IMR-90 (cell line): ENCODE data around the gene DENND1A. TPM values are rescaled to one million over a fixed set of nuclear protein-coding genes. Genes with fewer than 3 reads are reported as not detected.

ENCODE experiments used
- ATAC-seq: fragments of 200-7000 bp; cut with Tn5 transposase; 2 replicates; pipeline ENCODE4 v1.9.1; 2020; ENCODE audit warnings: low read depth, mild to moderate bottlenecking, moderate library complexity
- BruUV-seq: library from RNA; stranded (reverse); fragments of 400-500 nt; replicated peaks from 2 replicates; lab custom pipeline; 2021; lab: Mats Ljungman, UMichigan
- CTCF ChIA-PET: fragments of 300-600 bp; formaldehyde crosslinking; extraction: SDS; loops from one replicate; lab custom pipeline; 2021; ENCODE audit warnings: antibody characterized with exemption; lab: Yijun Ruan, JAX
- POLR2A ChIA-PET: fragments of 300-600 bp; sonication (Branson Sonifier 250); formaldehyde crosslinking; loops from one replicate; lab custom pipeline; 2022; ENCODE audit warnings: antibody characterized with exemption; ENCODE audit not compliant: unreplicated experiment; lab: Charles Lee
- DNase-seq: peaks from one replicate; pipeline ENCODE4 v3.0.0; 2013
- H2AFZ ChIP-seq: replicated peaks from 2 replicates; pipeline ENCODE3; 2013; ENCODE audit warnings: low read length, mild to moderate bottlenecking; ENCODE audit not compliant: poor library complexity
- H2AK5ac ChIP-seq: 2 replicates; pipeline ENCODE4 v1.6.1; 2013; ENCODE audit warnings: low read depth, low read length, inconsistent platforms
- H2AK9ac ChIP-seq: replicated peaks from 2 replicates; pipeline ENCODE3; 2013; ENCODE audit warnings: mild to moderate bottlenecking, low read depth, low read length, moderate library complexity; ENCODE audit not compliant: poor library complexity
- H2BK120ac ChIP-seq: 2 replicates; pipeline ENCODE4 v1.6.1; 2013; ENCODE audit warnings: low read depth, low read length, inconsistent platforms
- H2BK15ac ChIP-seq: 3 replicates; pipeline ENCODE4 v1.6.1; 2013; ENCODE audit warnings: low read depth, low read length, inconsistent platforms
- H2BK20ac ChIP-seq: 2 replicates; pipeline ENCODE4 v1.6.1; 2013; ENCODE audit warnings: low read depth, mild to moderate bottlenecking, inconsistent platforms, low read length, moderate library complexity
- H2BK5ac ChIP-seq: 2 replicates; pipeline ENCODE4 v1.6.1; 2013; ENCODE audit warnings: mild to moderate bottlenecking, low read depth, low read length, inconsistent platforms; ENCODE audit not compliant: poor library complexity, severe bottlenecking
- H3K14ac ChIP-seq: replicated peaks from 2 replicates; pipeline ENCODE4 v1.6.1; 2013; ENCODE audit warnings: low read depth, low read length, inconsistent platforms
- H3K18ac ChIP-seq: 2 replicates; pipeline ENCODE4 v1.6.1; 2013; ENCODE audit warnings: low read depth, low read length, control low read depth
- H3K23ac ChIP-seq: 2 replicates; pipeline ENCODE4 v1.6.1; 2013; ENCODE audit warnings: low read depth, low read length, inconsistent platforms
- H3K27ac ChIP-seq: 2 replicates; pipeline ENCODE4 v1.5.1; 2013; ENCODE audit warnings: mild to moderate bottlenecking, control low read depth, low read length; ENCODE audit not compliant: insufficient read depth
- H3K27me3 ChIP-seq: 2 replicates; pipeline ENCODE4 v1.6.1; 2013; ENCODE audit warnings: low read length; ENCODE audit not compliant: control insufficient read depth, insufficient read depth
- H3K36me3 ChIP-seq: 2 replicates; pipeline ENCODE4 v1.6.1; 2013; ENCODE audit warnings: low read length, mixed read lengths; ENCODE audit not compliant: control insufficient read depth, insufficient read depth
- H3K4ac ChIP-seq: 2 replicates; pipeline ENCODE4 v1.6.1; 2013; ENCODE audit warnings: low read depth, low read length, inconsistent platforms
- H3K4me1 ChIP-seq: 2 replicates; pipeline ENCODE4 v1.6.1; 2013; ENCODE audit warnings: low read length, mixed read lengths; ENCODE audit not compliant: control insufficient read depth, insufficient read depth
- H3K4me2 ChIP-seq: 2 replicates; pipeline ENCODE4 v1.6.1; 2013; ENCODE audit warnings: low read depth, mild to moderate bottlenecking, control low read depth, low read length, moderate library complexity
- H3K4me3 ChIP-seq: 2 replicates; pipeline ENCODE4 v1.5.1; 2013; ENCODE audit warnings: low read depth, mild to moderate bottlenecking, control low read depth, low read length, moderate library complexity; ENCODE audit not compliant: insufficient read depth
- H3K56ac ChIP-seq: 2 replicates; pipeline ENCODE4 v1.6.1; 2013; ENCODE audit warnings: low read length, inconsistent platforms; ENCODE audit not compliant: insufficient read depth; ENCODE audit errors: extremely low read depth
- H3K79me1 ChIP-seq, 2 experiments: 2 replicates each; pipeline ENCODE4 v1.6.1; 2013; ENCODE audit warnings: low read length in 2 of 2, inconsistent platforms in 1 of 2, low read depth in 1 of 2
- H3K9ac ChIP-seq: 2 replicates; pipeline ENCODE4 v1.6.1; 2013; ENCODE audit warnings: low read depth, low read length, control low read depth
- H3K9me1 ChIP-seq: 2 replicates; pipeline ENCODE4 v1.6.1; 2013; ENCODE audit warnings: low read length, inconsistent platforms; ENCODE audit not compliant: insufficient read depth
- H3K9me3 ChIP-seq: 2 replicates; pipeline ENCODE4 v1.6.1; 2013; ENCODE audit warnings: low read length; ENCODE audit not compliant: control insufficient read depth, insufficient read depth
- H4K20me1 ChIP-seq: 2 replicates; pipeline ENCODE4 v1.6.1; 2013; ENCODE audit warnings: low read length, inconsistent platforms; ENCODE audit not compliant: insufficient read depth
- H4K5ac ChIP-seq: 2 replicates; pipeline ENCODE4 v1.6.1; 2013; ENCODE audit warnings: mild to moderate bottlenecking, low read depth, low read length, control low read depth
- H4K8ac ChIP-seq, 2 experiments: 2 replicates each; pipeline ENCODE4 v1.6.1; 2013; ENCODE audit warnings: low read depth in 2 of 2, low read length in 2 of 2, control low read depth in 1 of 2, inconsistent platforms in 1 of 2
- H4K91ac ChIP-seq: 2 replicates; pipeline ENCODE4 v1.6.1; 2013; ENCODE audit warnings: low read depth, low read length, inconsistent platforms; ENCODE audit not compliant: insufficient read depth
- BHLHE40 ChIP-seq: fragments of 150-350 bp; IDR thresholded peaks from 2 replicates; pipeline ENCODE4 v1.6.1; 2016; ENCODE audit warnings: mild to moderate bottlenecking, low read depth, low read length
- CEBPB ChIP-seq: IDR thresholded peaks from 2 replicates; pipeline ENCODE4 v1.6.1; 2012; ENCODE audit warnings: low read depth, low read length, improper control_type of control experiment
- CHD1 ChIP-seq: IDR thresholded peaks from 2 replicates; pipeline ENCODE4 v1.6.1; 2012; ENCODE audit warnings: low read depth, low read length, improper control_type of control experiment
- FOS ChIP-seq: fragments of 150-350 bp; IDR thresholded peaks from 2 replicates; pipeline ENCODE4 v1.6.1; 2016; ENCODE audit warnings: low read depth, low read length
- MAFK ChIP-seq: IDR thresholded peaks from 2 replicates; pipeline ENCODE4 v1.6.1; 2012; ENCODE audit warnings: low read depth, low read length, improper control_type of control experiment
- MAZ ChIP-seq: IDR thresholded peaks from 2 replicates; pipeline ENCODE4 v1.6.1; 2012; ENCODE audit warnings: low read depth, mild to moderate bottlenecking, low read length, improper control_type of control experiment, moderate library complexity, borderline replicate concordance
- MXI1 ChIP-seq: IDR thresholded peaks from 2 replicates; pipeline ENCODE4 v1.6.1; 2012; ENCODE audit warnings: low read depth, mild to moderate bottlenecking, low read length, moderate library complexity, borderline replicate concordance
- POLR2A ChIP-seq: IDR thresholded peaks from 2 replicates; pipeline ENCODE4 v1.6.1; 2012; ENCODE audit warnings: mild to moderate bottlenecking, low read depth, low read length
- RAD21 ChIP-seq: IDR thresholded peaks from 2 replicates; pipeline ENCODE4 v1.6.1; 2012; ENCODE audit warnings: low read length, improper control_type of control experiment
- RCOR1 ChIP-seq: IDR thresholded peaks from 2 replicates; pipeline ENCODE4 v1.6.1; 2012; ENCODE audit warnings: mild to moderate bottlenecking, low read length, improper control_type of control experiment; ENCODE audit not compliant: insufficient replicate concordance
- RFX5 ChIP-seq: IDR thresholded peaks from 2 replicates; pipeline ENCODE4 v1.8.0; 2012; ENCODE audit warnings: low read depth, mild to moderate bottlenecking, low read length, moderate library complexity
- SMC3 ChIP-seq: fragments of 150-350 bp; IDR thresholded peaks from 2 replicates; pipeline ENCODE4 v1.6.1; 2016; ENCODE audit warnings: low read depth, mild to moderate bottlenecking, antibody characterized with exemption, low read length, moderate library complexity
- WGBS, 2 experiments: methylation state at CpG; one replicate each; pipeline versions ENCODE4 v1.1.5 to v1.1.7; 2013; ENCODE audit warnings: missing lambda C conversion rate in 2 of 2; ENCODE audit not compliant: insufficient read length in 1 of 2; ENCODE audit errors: extremely low coverage in 2 of 2; 5-methylcytosine and 5-hydroxymethylcytosine counted together
- dilution Hi-C: fragments of 300-500 bp; cut with HindIII; formaldehyde crosslinking; loops from one replicate; pipeline ENCODE4 v1.14.3; 2018; ENCODE audit warnings: low sequenced_read_pairs; ENCODE audit not compliant: unreplicated experiment
- in situ Hi-C: fragments of 300-500 bp; cut with MboI; formaldehyde crosslinking; loops from 3 replicates; pipeline ENCODE4 v1.14.3; 2019; ENCODE audit warnings: low sequenced_read_pairs, inconsistent platforms, mixed read lengths
- intact Hi-C: fragments of 100-400 bp; cut with micrococcal nuclease; formaldehyde crosslinking; loops from 2 replicates; pipeline ENCODE4 v1.10.0; 2022
- polyA plus RNA-seq, 3 experiments: library from polyadenylated mRNA; depleted of rRNA; stranded (reverse); fragments of >200 nt; gene quantifications; 2 replicates each; pipeline ENCODE4 v1.2.3, GENCODE V29; 2012; ENCODE audit warnings: low replicate concordance in 1 of 3
- total RNA-seq: library from RNA; depleted of rRNA; stranded (reverse); fragments of >200 nt; gene quantifications from 2 replicates; pipeline ENCODE4 v1.2.3, GENCODE V29; 2012
- TF ChIP-seq, protein P1 (sequence below): fragments of 150-350 bp; IDR thresholded peaks from 2 replicates; pipeline ENCODE4 v1.6.1; 2016; ENCODE audit warnings: low read depth, mild to moderate bottlenecking, low read length, moderate library complexity, borderline replicate concordance
- TF ChIP-seq, protein P2 (sequence below): conservative IDR thresholded peaks from 2 replicates; pipeline ENCODE4 v1.5.1; 2012; ENCODE audit warnings: mild to moderate bottlenecking, low read depth, low read length, improper control_type of control experiment
- TF ChIP-seq, protein P3 (sequence below): fragments of 150-350 bp; IDR thresholded peaks from 2 replicates; pipeline ENCODE4 v1.6.1; 2017; ENCODE audit warnings: mild to moderate bottlenecking, antibody characterized with exemption, low read length, low read depth

The DENND1A gene
- total and polyA plus RNA-seq, 2 of the 4 experiments (the other 2 are of a cell fraction), result 21.4 to 27.6 TPM

DNA sequence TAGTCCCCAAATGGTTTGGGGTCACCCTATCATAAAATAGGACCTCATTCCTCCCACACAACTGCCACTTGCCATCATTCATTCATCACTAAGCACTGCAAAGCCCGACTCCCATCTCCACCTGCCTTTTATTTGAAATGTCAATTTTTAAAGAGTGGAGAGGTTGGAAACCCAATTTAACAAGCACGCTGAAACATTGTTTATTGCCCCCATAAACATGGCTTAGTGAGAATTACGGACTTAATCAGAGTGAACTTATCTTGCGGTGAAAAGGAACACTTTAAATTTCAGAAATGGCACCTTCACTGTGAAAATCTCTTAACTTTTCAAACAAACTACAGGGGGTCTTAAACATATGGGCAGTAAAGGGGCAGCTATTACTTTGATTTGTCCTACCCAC, 332.9 kb downstream of the DENND1A start:
- no peak overlapping the region for H4K8ac ChIP-seq
- no peak overlapping the region for H2BK15ac ChIP-seq
- H4K5ac ChIP-seq, result no peak overlapping the region
- H3K4me3 ChIP-seq, result no peak overlapping the region
- no peak overlapping the region for H3K9ac ChIP-seq
- H2AFZ ChIP-seq, result no peak overlapping the region
- H3K14ac ChIP-seq, result no peak overlapping the region
- H3K18ac ChIP-seq, result no peak overlapping the region
- DNase-seq (no peak), ATAC-seq (no peak)
- H3K79me1 ChIP-seq, result no peaks in the 10 kb centered on the region
- H3K4me1 ChIP-seq, result no peaks in the 10 kb centered on the region
- H2BK20ac ChIP-seq, result no peak overlapping the region
- H2AK9ac ChIP-seq, result no peak overlapping the region
- in situ Hi-C loops, result no loop called here
- no peak overlapping the region for H2AK5ac ChIP-seq
- no peaks in the 10 kb centered on the region for H3K9me1 ChIP-seq
- no TSS peak for BruUV-seq
- WGBS, 2 experiments, result no CpG with 5 or more reads among the region's 4 CpGs
- H3K9me3 ChIP-seq, result no peaks in the 10 kb centered on the region
- CTCF ChIA-PET, result no interaction called here
- H3K27me3 ChIP-seq, result no peaks in the 10 kb centered on the region
- POLR2A ChIA-PET, result no interaction called here
- H3K27ac ChIP-seq, result no peak overlapping the region
- H3K4ac ChIP-seq, result no peak overlapping the region
- TF ChIP-seq FOS (no peak), RFX5 (no peak), MXI1 (no peak), SMC3 (no peak), RAD21 (no peak), CEBPB (no peak), BHLHE40 (no peak), POLR2A (no peak), MAFK (no peak), CHD1 (no peak), RCOR1 (no peak), MAZ (no peak)
- TF ChIP-seq, protein P1, sequence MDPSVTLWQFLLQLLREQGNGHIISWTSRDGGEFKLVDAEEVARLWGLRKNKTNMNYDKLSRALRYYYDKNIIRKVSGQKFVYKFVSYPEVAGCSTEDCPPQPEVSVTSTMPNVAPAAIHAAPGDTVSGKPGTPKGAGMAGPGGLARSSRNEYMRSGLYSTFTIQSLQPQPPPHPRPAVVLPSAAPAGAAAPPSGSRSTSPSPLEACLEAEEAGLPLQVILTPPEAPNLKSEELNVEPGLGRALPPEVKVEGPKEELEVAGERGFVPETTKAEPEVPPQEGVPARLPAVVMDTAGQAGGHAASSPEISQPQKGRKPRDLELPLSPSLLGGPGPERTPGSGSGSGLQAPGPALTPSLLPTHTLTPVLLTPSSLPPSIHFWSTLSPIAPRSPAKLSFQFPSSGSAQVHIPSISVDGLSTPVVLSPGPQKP, result no peak
- TF ChIP-seq, protein P2, sequence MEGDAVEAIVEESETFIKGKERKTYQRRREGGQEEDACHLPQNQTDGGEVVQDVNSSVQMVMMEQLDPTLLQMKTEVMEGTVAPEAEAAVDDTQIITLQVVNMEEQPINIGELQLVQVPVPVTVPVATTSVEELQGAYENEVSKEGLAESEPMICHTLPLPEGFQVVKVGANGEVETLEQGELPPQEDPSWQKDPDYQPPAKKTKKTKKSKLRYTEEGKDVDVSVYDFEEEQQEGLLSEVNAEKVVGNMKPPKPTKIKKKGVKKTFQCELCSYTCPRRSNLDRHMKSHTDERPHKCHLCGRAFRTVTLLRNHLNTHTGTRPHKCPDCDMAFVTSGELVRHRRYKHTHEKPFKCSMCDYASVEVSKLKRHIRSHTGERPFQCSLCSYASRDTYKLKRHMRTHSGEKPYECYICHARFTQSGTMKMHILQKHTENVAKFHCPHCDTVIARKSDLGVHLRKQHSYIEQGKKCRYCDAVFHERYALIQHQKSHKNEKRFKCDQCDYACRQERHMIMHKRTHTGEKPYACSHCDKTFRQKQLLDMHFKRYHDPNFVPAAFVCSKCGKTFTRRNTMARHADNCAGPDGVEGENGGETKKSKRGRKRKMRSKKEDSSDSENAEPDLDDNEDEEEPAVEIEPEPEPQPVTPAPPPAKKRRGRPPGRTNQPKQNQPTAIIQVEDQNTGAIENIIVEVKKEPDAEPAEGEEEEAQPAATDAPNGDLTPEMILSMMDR, result no peak
- TF ChIP-seq, protein P3, sequence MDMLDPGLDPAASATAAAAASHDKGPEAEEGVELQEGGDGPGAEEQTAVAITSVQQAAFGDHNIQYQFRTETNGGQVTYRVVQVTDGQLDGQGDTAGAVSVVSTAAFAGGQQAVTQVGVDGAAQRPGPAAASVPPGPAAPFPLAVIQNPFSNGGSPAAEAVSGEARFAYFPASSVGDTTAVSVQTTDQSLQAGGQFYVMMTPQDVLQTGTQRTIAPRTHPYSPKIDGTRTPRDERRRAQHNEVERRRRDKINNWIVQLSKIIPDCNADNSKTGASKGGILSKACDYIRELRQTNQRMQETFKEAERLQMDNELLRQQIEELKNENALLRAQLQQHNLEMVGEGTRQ, result no peak
- H2BK5ac ChIP-seq, result no peak overlapping the region
- intact Hi-C loops, result no loop called here
- no peaks in the 10 kb centered on the region for H4K20me1 ChIP-seq
- H3K4me2 ChIP-seq, result no peak overlapping the region
- H3K36me3 ChIP-seq, result no peaks in the 10 kb centered on the region
- no peak overlapping the region for H3K56ac ChIP-seq
- no peak overlapping the region for H2BK120ac ChIP-seq
- dilution Hi-C loops, result no loop called here
- no peak overlapping the region for H4K91ac ChIP-seq
- H3K23ac ChIP-seq, result no peak overlapping the region
